GM12892 (cell line): ENCODE data around the gene SPACDR.

ENCODE experiments used
- POLR2A ChIP-seq: IDR thresholded peaks from 2 replicates; pipeline ENCODE4 v1.6.1; 2011; ENCODE audit warnings: low read depth, low read length, control low read depth
- POLR2AphosphoS5 ChIP-seq: IDR thresholded peaks from 2 replicates; pipeline ENCODE4 v1.6.1; 2011; ENCODE audit warnings: low read depth, low read length, control low read depth
- TAF1 ChIP-seq: IDR thresholded peaks from 2 replicates; pipeline ENCODE4 v1.6.1; 2011; ENCODE audit warnings: low read depth, mild to moderate bottlenecking, control low read depth, low read length, borderline replicate concordance

GRCh38 chr7:100476903-100477870, 13.1 kb upstream of the SPACDR start:
- TF ChIP-seq POLR2A (no peak), POLR2AphosphoS5 (no peak), TAF1 (no peak)
